HG02852 (cell line): ENCODE data around the gene ENPEP.

Experiments
- ATAC-seq: cut with Tn5 transposase; IDR thresholded peaks from one replicate; pipeline ENCODE4 v1.9.1; 2021; ENCODE audit warnings: mild to moderate bottlenecking, moderate library complexity; ENCODE audit not compliant: unreplicated experiment

The ENPEP gene

GRCh38 chr4:110596431-110596830, 120.5 kb downstream of the ENPEP start:
- ATAC-seq, result no peak

- no peak for ATAC-seq
Observed at GRCh38 chr4:110597582-110597981, 121.6 kb downstream of the ENPEP start.

GRCh38 chr4:110602061-110602460, 126.1 kb downstream of the ENPEP start:
- no peak for ATAC-seq

- no peak for ATAC-seq
Observed at GRCh38 chr4:110605077-110605476, 129.1 kb downstream of the ENPEP start.

GRCh38 chr4:110609044-110609750, 133.2 kb downstream of the ENPEP start:
- no peak for ATAC-seq

GRCh38 chr4:110610620-110610939, 134.6 kb downstream of the ENPEP start:
- no peak for ATAC-seq

- ATAC-seq, result no peak
Observed at GRCh38 chr4:110610940-110611831, 135.2 kb downstream of the ENPEP start.

GRCh38 chr4:110611968-110612447, 136.1 kb downstream of the ENPEP start:
- ATAC-seq, result no peak

GRCh38 chr4:110612631-110613269, 136.8 kb downstream of the ENPEP start:
- no peak for ATAC-seq

GRCh38 chr4:110613745-110614144, 137.8 kb downstream of the ENPEP start:
- no peak for ATAC-seq

GRCh38 chr4:110614173-110614963, 138.4 kb downstream of the ENPEP start:
- no peak for ATAC-seq
